ENCODE results near the gene COA3.

The COA3 gene

GRCh38 chr17:42748908-42749798 lies 49.4 kb downstream of the COA3 start:
- no peak for DNase-seq

GRCh38 chr17:42748202-42748907 lies 50.1 kb downstream of the COA3 start:
- no peak for DNase-seq

Data from stimulated activated CD4-positive, alpha-beta T cell treated with anti-CD3 and anti-CD28 coated beads, Interleukin-4, amount 100 ng/mL, for 24 hours (primary cell).